Epithelial cell of umbilical artery (primary cell): ENCODE results near the gene RABL3. TPM values are rescaled to one million over a fixed set of nuclear protein-coding genes. Genes with fewer than 3 reads are reported as not detected.

Experiments used
- total RNA-seq: library from RNA; depleted of rRNA; stranded (reverse); fragments of >200 nt; gene quantifications from 2 replicates; pipeline ENCODE4 v1.2.3, GENCODE V29; 2014

Gene RABL3
- 14.9 and 33.6 TPM in 2 replicates for total RNA-seq

DNA sequence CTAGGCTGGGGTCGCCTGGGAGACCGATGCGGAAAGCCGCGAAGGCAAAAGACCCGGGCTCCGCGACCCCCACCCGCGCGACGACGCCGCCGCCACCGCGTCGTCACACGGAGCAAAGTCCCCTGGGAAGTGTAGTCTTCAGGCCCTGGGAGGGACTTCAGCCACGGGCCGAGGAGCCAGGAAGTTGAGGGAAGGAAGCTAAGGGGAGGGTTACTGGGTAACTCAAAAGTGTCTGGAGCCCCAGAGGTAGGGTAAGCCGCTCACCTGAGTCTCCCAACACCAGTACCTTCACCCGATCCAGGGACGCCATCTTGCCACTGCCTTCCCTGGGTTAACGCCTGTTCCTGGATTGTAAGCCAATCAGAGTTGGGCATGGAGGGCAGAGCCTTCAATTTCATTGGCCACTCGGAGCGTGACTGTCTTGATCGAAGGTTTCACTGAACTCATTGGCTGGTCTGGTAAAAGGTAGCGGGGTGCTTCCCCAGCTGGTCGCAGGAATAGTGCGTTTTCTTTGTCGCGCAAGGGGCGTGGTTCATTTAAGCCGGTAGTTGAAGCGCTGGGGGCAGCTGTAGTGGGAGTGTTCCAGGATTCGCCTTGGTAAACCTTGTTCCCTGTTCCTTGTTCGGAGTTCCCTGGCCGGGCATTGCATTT, at the start of gene RABL3, which contains the start of gene GTF2E1:
RABL3 (minus strand) TSS at position 319 of the 651 bp plus-strand sequence; CDS start at position 310, 9 bp downstream.
GTF2E1 (plus strand) TSS at position 547 of the 651 bp plus-strand sequence. CDS start 7,809 bp downstream, outside the sequence.

DNA sequence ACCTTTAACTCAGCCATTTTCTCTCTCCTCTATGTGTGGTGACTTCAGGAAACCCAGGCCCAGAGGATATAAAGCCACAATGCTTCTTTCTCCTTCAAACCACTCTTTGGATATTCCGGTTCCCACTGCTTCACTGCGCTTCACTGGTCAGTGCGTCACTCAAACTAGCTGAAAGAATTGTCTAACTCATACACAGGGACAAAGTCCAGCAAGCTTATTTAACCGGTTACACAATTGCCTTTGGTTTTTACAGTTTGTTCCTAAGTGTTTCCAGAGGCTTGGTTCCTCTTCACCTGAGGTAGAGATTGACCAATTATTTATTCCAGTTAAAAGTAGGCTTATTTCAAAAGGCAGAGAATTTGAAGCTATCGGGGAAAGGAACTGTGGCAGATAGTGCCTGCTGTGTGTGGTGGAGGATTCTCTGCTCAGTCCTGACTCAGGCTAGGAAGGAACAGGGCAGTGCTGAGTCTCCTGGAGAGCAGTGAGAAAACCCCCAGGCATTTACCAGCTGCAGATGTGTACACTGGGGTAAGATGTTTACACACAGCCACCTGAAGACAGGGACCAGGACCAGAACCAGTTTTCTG, 60.1 kb downstream of the RABL3 start, which contains the start of gene HGD:
HGD (minus strand) TSS at position 145 of the 587 bp plus-strand sequence; CDS start at position 17, 128 bp downstream.

Other genes with a start within 250 kb of the RABL3 start
- 17.3 and 32.2 TPM in 2 replicates for gene NDUFB4, start 146.2 kb downstream of the RABL3 start, total RNA-seq
- 0.32 TPM in 1 of 2 replicates, not detected in the other for gene HGD, start 60.3 kb downstream of the RABL3 start, total RNA-seq
- gene GTF2E1, start 228 bp upstream of the RABL3 start, total RNA-seq = 29.2 and 41.3 TPM in 2 replicates
- gene STXBP5L, start 165.7 kb upstream of the RABL3 start, total RNA-seq = not detected in 2 replicates